GM21367 (cell line): Measurements from ENCODE around the gene MNDA.

Source experiments
- ATAC-seq: cut with Tn5 transposase; IDR thresholded peaks from one replicate; pipeline ENCODE4 v1.9.1; 2021; ENCODE audit not compliant: unreplicated experiment

The MNDA gene

DNA sequence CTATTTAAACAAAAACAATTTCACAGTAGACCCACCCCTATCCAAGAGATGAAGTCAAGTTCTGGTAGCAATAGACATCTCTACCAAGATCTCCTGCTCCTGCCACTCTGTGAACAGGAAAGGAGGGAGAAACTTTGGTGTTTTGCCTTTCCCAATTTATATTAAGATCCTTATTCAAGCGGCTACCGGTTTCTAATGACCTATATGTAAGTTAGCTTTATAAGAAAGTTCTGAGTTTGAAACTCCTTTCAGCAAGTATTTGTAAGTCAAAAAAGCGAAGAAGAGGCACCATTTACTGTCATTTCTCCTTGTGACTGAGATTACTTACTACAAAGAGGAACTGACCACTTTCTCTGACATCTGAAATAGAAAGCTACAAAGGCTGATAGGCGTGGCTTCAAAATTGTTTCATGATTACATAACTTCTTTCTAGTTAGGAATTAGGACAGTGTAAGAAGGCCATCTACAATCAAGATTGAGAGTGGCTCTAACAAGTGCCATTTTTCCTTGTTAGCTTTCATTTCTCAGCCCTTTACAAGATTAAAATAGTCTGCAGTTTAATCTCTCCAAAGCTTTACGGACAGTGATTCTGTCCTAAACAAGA is at the start of gene MNDA:
MNDA (plus strand) TSS at position 448 of the 604 bp plus-strand sequence. CDS start 10,803 bp downstream, outside the sequence.
- ATAC-seq: peak; percentile 95

GRCh38 chr1:158793604-158794003 is 37.5 kb upstream of the MNDA start:
- ATAC-seq: peak; percentile 53

GRCh38 chr1:158794247-158794646 is 36.9 kb upstream of the MNDA start:
- ATAC-seq: no peak

- no peak for ATAC-seq
Measured at GRCh38 chr1:158798531-158798930, 32.6 kb upstream of the MNDA start.

DNA sequence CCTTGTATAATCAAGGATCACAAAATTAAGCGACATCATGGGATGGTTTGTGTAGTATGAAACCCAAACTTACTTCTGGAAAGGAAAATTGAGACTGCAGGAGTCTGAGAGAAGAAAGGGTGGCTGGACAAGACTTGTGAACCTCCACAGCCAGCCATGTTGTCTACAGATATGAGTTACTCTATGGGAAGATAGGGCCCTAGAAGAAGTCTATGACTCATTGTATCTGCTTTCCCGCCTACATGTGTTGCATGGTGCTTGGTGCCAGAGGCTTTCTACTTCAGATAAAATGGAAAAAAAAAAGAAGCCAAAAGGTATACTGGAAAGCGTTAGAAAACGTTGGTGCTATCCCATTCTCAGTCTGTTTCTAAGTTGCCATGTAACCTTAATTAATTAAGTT is 31.5 kb upstream of the MNDA start:
- no peak for ATAC-seq

DNA sequence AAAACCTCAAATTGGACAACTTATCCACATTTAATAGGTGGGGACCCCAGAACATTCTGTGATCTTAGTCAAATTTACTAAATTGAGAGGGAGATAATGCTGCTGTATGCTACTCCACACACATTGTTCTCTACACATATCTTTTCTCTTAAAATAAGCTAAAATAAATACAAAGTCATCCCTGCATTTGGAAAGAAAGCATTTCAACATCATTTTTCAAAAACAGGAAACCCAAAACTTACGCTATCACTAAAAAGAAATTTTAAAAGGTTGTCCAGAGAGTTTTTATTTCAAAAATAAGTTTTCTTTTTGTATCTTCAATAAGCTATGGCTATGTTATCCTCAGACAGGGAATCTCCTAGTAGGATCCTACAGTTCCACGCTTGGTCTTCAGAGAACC is 30.6 kb upstream of the MNDA start:
- no peak for ATAC-seq

GRCh38 chr1:158801396-158801795 is 29.8 kb upstream of the MNDA start:
- no peak for ATAC-seq

GRCh38 chr1:158803678-158804077 is 27.5 kb upstream of the MNDA start:
- no peak for ATAC-seq

DNA sequence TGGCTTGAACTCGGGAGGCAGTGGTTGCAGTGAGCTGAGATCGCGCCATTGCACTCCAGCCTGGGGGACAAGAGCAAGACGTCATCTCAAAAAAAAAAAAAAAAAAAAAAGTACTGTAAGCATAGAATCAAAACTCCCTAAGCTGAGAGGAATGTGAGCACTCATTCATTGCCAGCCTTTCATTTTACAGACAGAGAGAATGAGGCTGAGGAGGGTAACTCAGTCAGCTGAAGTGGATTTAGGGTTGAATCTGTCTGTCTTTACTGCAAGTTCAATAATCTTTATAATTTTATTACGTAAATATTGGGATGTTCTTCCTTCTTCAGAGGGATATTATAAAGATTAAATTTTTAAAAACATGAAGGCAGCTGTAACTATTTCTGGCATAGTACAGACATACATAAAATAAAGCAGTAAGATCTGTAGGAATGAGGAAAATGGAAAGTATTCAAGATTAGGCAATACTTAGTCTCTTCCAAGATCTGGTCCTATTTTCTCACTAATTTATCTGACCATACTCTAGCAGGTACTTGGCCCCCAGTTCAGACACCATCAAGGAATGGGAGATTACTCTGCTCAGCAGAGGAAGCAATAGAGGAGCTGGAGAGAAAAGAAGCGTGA is 24.1 kb upstream of the MNDA start:
- ATAC-seq: no peak

- ATAC-seq: no peak
Measured at GRCh38 chr1:158809256-158809655, 21.9 kb upstream of the MNDA start.

- no peak for ATAC-seq
Measured at GRCh38 chr1:158809862-158810261, 21.3 kb upstream of the MNDA start.

DNA sequence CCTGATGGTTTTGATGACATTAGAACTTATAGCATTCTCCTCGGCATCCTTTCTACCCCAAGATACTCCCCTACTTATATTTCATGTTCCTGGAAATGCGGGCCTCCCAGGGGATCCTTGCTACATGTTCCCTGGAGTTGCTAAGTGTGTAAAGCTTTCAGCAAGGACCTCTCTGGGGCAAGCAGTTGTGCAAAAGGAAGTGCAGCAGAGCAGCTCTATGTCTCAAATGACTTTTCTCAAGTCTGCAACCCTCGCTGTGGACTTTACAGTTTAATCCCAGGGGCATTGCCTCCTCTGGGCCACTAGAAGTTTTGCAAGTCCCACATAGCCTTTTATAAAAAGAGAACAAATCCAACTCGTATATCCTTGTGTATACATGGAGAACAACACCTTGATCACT is 20.8 kb upstream of the MNDA start:
- ATAC-seq: no peak

GRCh38 chr1:158812336-158812735 is 18.8 kb upstream of the MNDA start:
- no peak for ATAC-seq

GRCh38 chr1:158813164-158813563 is 18.0 kb upstream of the MNDA start:
- no peak for ATAC-seq

- no peak for ATAC-seq
Measured at GRCh38 chr1:158814970-158815369, 16.2 kb upstream of the MNDA start.

DNA sequence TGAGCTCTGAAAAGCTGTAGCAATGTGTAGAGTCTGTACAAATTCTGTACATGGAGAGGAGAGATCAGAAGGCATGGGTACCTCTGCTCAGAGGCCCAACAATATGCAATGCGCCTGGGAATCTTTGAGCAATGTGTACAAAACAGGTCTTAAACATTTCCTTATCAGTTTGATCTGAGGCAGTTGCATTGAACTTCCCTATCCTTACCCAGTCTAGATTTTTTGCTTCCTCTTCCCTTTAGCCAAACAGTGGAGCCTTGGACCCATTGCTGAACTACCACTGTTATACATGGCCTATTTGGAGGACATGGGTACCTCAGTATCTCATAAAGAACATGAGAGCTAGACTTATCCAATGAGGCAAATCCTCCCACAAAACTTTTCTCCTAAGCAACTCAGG is 12.6 kb upstream of the MNDA start:
- ATAC-seq: no peak

GRCh38 chr1:158818975-158819431 is 12.1 kb upstream of the MNDA start:
- peak; percentile 9 for ATAC-seq

GRCh38 chr1:158819461-158820443 is 11.4 kb upstream of the MNDA start:
- peak; percentile 88 for ATAC-seq

- ATAC-seq: no peak
Measured at GRCh38 chr1:158821723-158822122, 9.4 kb upstream of the MNDA start.

DNA sequence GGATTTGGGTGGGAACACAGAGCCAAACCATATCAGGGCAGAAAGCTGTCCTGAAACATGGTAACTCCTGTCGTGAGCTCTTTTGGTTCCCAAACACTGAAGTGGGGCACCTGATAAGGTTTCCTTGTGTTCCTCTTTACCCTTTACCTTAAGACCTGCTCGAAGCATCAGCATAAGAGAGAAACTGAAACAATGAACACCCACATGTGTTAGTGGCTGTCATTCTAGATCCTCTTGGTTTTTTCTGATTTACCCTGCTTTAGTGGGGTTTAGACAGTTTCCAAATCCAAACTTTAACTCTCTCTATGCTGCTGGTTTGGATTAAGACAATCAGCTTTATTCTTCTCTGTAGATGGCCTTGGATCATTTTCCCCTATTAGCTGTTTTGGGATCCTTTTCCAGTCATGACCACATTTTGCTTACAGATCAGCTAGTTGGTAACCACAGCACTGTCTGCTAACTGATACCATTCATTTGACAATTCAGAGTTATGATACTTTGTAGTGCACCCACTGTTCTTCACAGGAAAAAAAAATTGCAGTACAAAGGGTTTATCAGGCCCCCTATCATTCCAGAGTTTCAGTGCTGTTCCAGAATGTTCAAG is 975 bp upstream of the MNDA start:
- no peak for ATAC-seq

DNA sequence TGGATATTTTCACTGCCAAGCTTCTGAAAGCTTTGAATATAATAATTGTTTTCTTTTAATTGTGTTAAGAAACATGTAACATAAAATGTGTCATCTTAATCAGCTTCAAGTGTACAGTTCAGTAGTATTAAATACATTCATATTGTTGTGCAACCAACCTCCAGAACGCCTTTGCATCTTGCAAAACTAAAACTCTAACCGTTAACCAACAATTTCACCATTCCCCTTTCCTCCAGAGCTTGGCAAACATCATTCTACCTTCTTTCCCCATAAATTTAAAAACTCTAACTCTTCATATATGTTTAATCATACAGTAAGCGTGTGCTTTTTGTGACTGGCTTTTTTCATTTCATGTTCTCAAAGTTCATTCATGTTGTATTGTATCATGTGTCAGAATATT is 2.1 kb downstream of the MNDA start:
- ATAC-seq: no peak
